GM19240 (cell line): ENCODE measurements around the gene ECEL1.

Experiments
- DNase-seq: peaks from one replicate; pipeline ENCODE4 v3.0.0; 2011; ENCODE audit warnings: low spot score; ENCODE audit not compliant: insufficient read length

The ECEL1 gene

GRCh38 chr2:232498452-232498851, 10.8 kb upstream of the ECEL1 start:
- no peak for DNase-seq

GRCh38 chr2:232497348-232497747, 9.7 kb upstream of the ECEL1 start:
- DNase-seq, result no peak

- DNase-seq, result no peak
Observed at GRCh38 chr2:232496501-232497270, 9.1 kb upstream of the ECEL1 start.

- DNase-seq, result no peak
Observed at GRCh38 chr2:232495292-232495691, 7.7 kb upstream of the ECEL1 start.

GRCh38 chr2:232494542-232494941, 6.9 kb upstream of the ECEL1 start:
- DNase-seq, result no peak

GRCh38 chr2:232493701-232494474, 6.3 kb upstream of the ECEL1 start:
- no peak for DNase-seq

GRCh38 chr2:232492963-232493700, 5.5 kb upstream of the ECEL1 start:
- no peak for DNase-seq

GRCh38 chr2:232492236-232492848, 4.7 kb upstream of the ECEL1 start:
- no peak for DNase-seq

GRCh38 chr2:232491139-232491780, 3.6 kb upstream of the ECEL1 start:
- no peak for DNase-seq

GRCh38 chr2:232490221-232491138, 2.8 kb upstream of the ECEL1 start:
- DNase-seq, result no peak

- DNase-seq, result no peak
Observed at GRCh38 chr2:232489516-232490220, 2.0 kb upstream of the ECEL1 start.

- no peak for DNase-seq
Observed at GRCh38 chr2:232488721-232489300, 1.2 kb upstream of the ECEL1 start.

- no peak for DNase-seq
Observed at GRCh38 chr2:232488097-232488711, 570 bp upstream of the ECEL1 start.

- no peak for DNase-seq
Observed at GRCh38 chr2:232486558-232487384, 863 bp downstream of the ECEL1 start.

- DNase-seq, result no peak
Observed at GRCh38 chr2:232485757-232486557, 1.7 kb downstream of the ECEL1 start.

- no peak for DNase-seq
Observed at GRCh38 chr2:232485348-232485756, 2.3 kb downstream of the ECEL1 start.
